IPS-20b (cell line): ENCODE data around the gene LUC7L3.

Experiments used
- H3K27ac ChIP-seq: one replicate; pipeline ENCODE4 v1.5.1; 2013; ENCODE audit warnings: low read length
- H3K27me3 ChIP-seq: 2 replicates; pipeline ENCODE4 v1.6.1; 2013; ENCODE audit warnings: mild to moderate bottlenecking, low read length, inconsistent platforms; ENCODE audit not compliant: insufficient read depth
- H3K36me3 ChIP-seq: 2 replicates; pipeline ENCODE4 v1.6.1; 2013; ENCODE audit warnings: low read depth, mild to moderate bottlenecking, inconsistent platforms, low read length, moderate library complexity; ENCODE audit not compliant: insufficient read depth
- H3K4me1 ChIP-seq: 2 replicates; pipeline ENCODE4 v1.6.1; 2013; ENCODE audit warnings: mild to moderate bottlenecking, control low read depth, inconsistent platforms, low read length, moderate library complexity; ENCODE audit not compliant: insufficient read depth
- H3K4me3 ChIP-seq: 2 replicates; pipeline ENCODE4 v1.5.1; 2013; ENCODE audit warnings: mild to moderate bottlenecking, low read length, inconsistent platforms
- H3K9ac ChIP-seq: 2 replicates; pipeline ENCODE4 v1.6.1; 2013; ENCODE audit warnings: low read depth, mild to moderate bottlenecking, inconsistent platforms, low read length, moderate library complexity
- H3K9me3 ChIP-seq: 2 replicates; pipeline ENCODE4 v1.6.1; 2013; ENCODE audit warnings: mild to moderate bottlenecking, low read depth, low read length, inconsistent platforms; ENCODE audit not compliant: insufficient read depth

Gene LUC7L3

GRCh38 chr17:50783905-50784304, 64.5 kb downstream of the LUC7L3 start:
- Histone ChIP-seq H3K27me3 (no peaks in the 10 kb centered on the region), H3K4me1 (no peaks in the 10 kb centered on the region), H3K36me3 (no peaks in the 10 kb centered on the region), H3K4me3 (no peak overlapping the region), H3K27ac (no peak overlapping the region), H3K9me3 (no peaks in the 10 kb centered on the region), H3K9ac (no peak overlapping the region)

- H3K36me3 ChIP-seq = no peaks in the 10 kb centered on the region
- no peak overlapping the region for H3K9ac ChIP-seq
- H3K27me3 ChIP-seq = no peaks in the 10 kb centered on the region
- no peaks in the 10 kb centered on the region for H3K9me3 ChIP-seq
- H3K4me3 ChIP-seq = no peak overlapping the region
- H3K27ac ChIP-seq = no peak overlapping the region
- H3K4me1 ChIP-seq = no peaks in the 10 kb centered on the region
Measured at GRCh38 chr17:50785126-50785525, 65.7 kb downstream of the LUC7L3 start.

GRCh38 chr17:50785946-50786570, 66.7 kb downstream of the LUC7L3 start:
- Histone ChIP-seq H3K4me1 (no peaks in the 10 kb centered on the region), H3K9me3 (no peaks in the 10 kb centered on the region), H3K4me3 (no peak overlapping the region), H3K27ac (no peak overlapping the region), H3K27me3 (no peaks in the 10 kb centered on the region), H3K36me3 (no peaks in the 10 kb centered on the region), H3K9ac (no peak overlapping the region)

GRCh38 chr17:50787106-50787505, 67.7 kb downstream of the LUC7L3 start:
- no peaks in the 10 kb centered on the region for H3K9me3 ChIP-seq
- H3K27ac ChIP-seq = no peak overlapping the region
- H3K36me3 ChIP-seq = no peaks in the 10 kb centered on the region
- no peak overlapping the region for H3K9ac ChIP-seq
- no peaks in the 10 kb centered on the region for H3K4me1 ChIP-seq
- no peaks in the 10 kb centered on the region for H3K27me3 ChIP-seq
- no peak overlapping the region for H3K4me3 ChIP-seq

- H3K9ac ChIP-seq = no peak overlapping the region
- H3K9me3 ChIP-seq = no peaks in the 10 kb centered on the region
- H3K4me3 ChIP-seq = no peak overlapping the region
- no peak overlapping the region for H3K27ac ChIP-seq
- no peaks in the 10 kb centered on the region for H3K4me1 ChIP-seq
- no peaks in the 10 kb centered on the region for H3K36me3 ChIP-seq
- H3K27me3 ChIP-seq = no peaks in the 10 kb centered on the region
Measured at GRCh38 chr17:50790618-50791017, 71.2 kb downstream of the LUC7L3 start.

GRCh38 chr17:50792132-50792531, 72.7 kb downstream of the LUC7L3 start:
- Histone ChIP-seq H3K4me3 (no peak overlapping the region), H3K4me1 (no peaks in the 10 kb centered on the region), H3K27me3 (no peaks in the 10 kb centered on the region), H3K9ac (no peak overlapping the region), H3K27ac (no peak overlapping the region), H3K36me3 (no peaks in the 10 kb centered on the region), H3K9me3 (no peaks in the 10 kb centered on the region)

GRCh38 chr17:50793007-50793406, 73.6 kb downstream of the LUC7L3 start:
- Histone ChIP-seq H3K4me3 (no peak overlapping the region), H3K36me3 (no peaks in the 10 kb centered on the region), H3K9ac (no peak overlapping the region), H3K4me1 (no peaks in the 10 kb centered on the region), H3K9me3 (no peaks in the 10 kb centered on the region), H3K27ac (no peak overlapping the region), H3K27me3 (no peaks in the 10 kb centered on the region)

GRCh38 chr17:50794361-50794760, 75.0 kb downstream of the LUC7L3 start:
- Histone ChIP-seq H3K27ac (no peak overlapping the region), H3K36me3 (no peaks in the 10 kb centered on the region), H3K27me3 (no peaks in the 10 kb centered on the region), H3K9ac (no peak overlapping the region), H3K9me3 (no peaks in the 10 kb centered on the region), H3K4me1 (no peaks in the 10 kb centered on the region), H3K4me3 (no peak overlapping the region)

GRCh38 chr17:50797135-50797810, 77.9 kb downstream of the LUC7L3 start:
- H3K4me1 ChIP-seq = no peaks in the 10 kb centered on the region
- H3K9me3 ChIP-seq = no peaks in the 10 kb centered on the region
- no peak overlapping the region for H3K4me3 ChIP-seq
- no peaks in the 10 kb centered on the region for H3K27me3 ChIP-seq
- H3K36me3 ChIP-seq = no peaks in the 10 kb centered on the region
- no peak overlapping the region for H3K27ac ChIP-seq
- no peak overlapping the region for H3K9ac ChIP-seq

- H3K27me3 ChIP-seq = no peaks in the 10 kb centered on the region
- H3K9ac ChIP-seq = no peak overlapping the region
- H3K36me3 ChIP-seq = no peaks in the 10 kb centered on the region
- H3K9me3 ChIP-seq = no peaks in the 10 kb centered on the region
- no peak overlapping the region for H3K27ac ChIP-seq
- H3K4me3 ChIP-seq = no peak overlapping the region
- no peaks in the 10 kb centered on the region for H3K4me1 ChIP-seq
Measured at GRCh38 chr17:50798424-50799288, 79.3 kb downstream of the LUC7L3 start.

- H3K27ac ChIP-seq = no peak overlapping the region
- no peaks in the 10 kb centered on the region for H3K36me3 ChIP-seq
- no peaks in the 10 kb centered on the region for H3K4me1 ChIP-seq
- no peak overlapping the region for H3K4me3 ChIP-seq
- H3K27me3 ChIP-seq = no peaks in the 10 kb centered on the region
- no peaks in the 10 kb centered on the region for H3K9me3 ChIP-seq
- no peak overlapping the region for H3K9ac ChIP-seq
Measured at GRCh38 chr17:50799582-50799981, 80.2 kb downstream of the LUC7L3 start.
